ENCODE results near the gene SLC16A7. TPM values are rescaled to one million over a fixed set of nuclear protein-coding genes. Genes with fewer than 3 reads are reported as not detected.
"Not testable (repeated sequence)": the region's sequence is repeated elsewhere in the genome, so short reads cannot be mapped to it uniquely, and the experiment has no call there.

SLC16A7 gene
- total RNA-seq, 1 donor from 2014 or later = 11.2 TPM

DNA sequence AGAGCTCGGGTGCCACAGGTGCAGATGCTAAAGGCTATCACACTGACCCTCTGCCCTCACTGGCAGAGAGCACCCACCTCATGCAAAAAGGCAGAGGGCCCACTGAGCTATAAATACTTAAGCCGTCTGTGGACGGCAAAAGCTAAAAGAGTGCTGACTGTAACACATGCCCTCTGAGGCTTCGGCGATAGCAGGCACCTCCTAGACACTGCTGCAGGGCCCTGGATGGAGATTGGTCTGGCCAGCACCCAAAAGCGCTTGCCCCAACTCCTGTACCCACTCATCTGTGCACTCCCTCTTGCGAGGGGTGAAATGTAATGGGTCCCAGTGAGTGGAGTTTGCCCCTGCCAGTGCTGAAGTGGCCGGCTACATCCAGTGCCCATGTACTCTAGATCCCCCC, 148.7 kb downstream of the SLC16A7 start:
- Mint-ChIP-seq H3K9me3 (ENCODE audit: unreplicated experiment) (peaks cover under 1% of the 10 kb centered on the region), H3K36me3 (ENCODE audit: unreplicated experiment) (peaks cover 4% of the 10 kb centered on the region), H3K4me1 (ENCODE audit: low read depth, unreplicated experiment) (peaks cover 15% of the 10 kb centered on the region), H3K27ac (ENCODE audit: unreplicated experiment) (no peak overlapping the region), H3K27me3 (ENCODE audit: unreplicated experiment) (no peaks in the 10 kb centered on the region), H3K4me3 (ENCODE audit: unreplicated experiment) (no peak overlapping the region)
- DNase-seq = no peak
- TF ChIP-seq, protein P1, sequence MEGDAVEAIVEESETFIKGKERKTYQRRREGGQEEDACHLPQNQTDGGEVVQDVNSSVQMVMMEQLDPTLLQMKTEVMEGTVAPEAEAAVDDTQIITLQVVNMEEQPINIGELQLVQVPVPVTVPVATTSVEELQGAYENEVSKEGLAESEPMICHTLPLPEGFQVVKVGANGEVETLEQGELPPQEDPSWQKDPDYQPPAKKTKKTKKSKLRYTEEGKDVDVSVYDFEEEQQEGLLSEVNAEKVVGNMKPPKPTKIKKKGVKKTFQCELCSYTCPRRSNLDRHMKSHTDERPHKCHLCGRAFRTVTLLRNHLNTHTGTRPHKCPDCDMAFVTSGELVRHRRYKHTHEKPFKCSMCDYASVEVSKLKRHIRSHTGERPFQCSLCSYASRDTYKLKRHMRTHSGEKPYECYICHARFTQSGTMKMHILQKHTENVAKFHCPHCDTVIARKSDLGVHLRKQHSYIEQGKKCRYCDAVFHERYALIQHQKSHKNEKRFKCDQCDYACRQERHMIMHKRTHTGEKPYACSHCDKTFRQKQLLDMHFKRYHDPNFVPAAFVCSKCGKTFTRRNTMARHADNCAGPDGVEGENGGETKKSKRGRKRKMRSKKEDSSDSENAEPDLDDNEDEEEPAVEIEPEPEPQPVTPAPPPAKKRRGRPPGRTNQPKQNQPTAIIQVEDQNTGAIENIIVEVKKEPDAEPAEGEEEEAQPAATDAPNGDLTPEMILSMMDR (IDR thresholded peaks at IDR 0.05; ENCODE audit: partially characterized antibody, unreplicated experiment) = no peak

DNA sequence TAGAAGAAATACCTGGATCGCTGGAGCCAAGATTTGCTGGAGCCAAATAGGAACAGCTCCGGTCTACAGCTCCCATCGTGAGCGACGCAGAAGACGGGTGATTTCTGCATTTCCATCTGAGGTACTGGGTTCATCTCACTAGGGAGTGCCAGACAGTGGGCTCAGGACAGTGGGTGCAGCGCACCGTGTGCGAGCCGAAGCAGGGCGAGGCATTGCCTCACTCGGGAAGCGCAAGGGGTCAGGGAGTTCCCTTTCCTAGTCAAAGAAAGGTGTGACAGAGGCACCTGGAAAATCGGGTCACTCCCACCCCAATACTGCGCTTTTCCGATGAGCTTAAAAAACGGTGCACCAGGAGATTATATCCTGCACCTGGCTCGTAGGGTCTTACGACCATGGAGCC, 155.3 kb downstream of the SLC16A7 start:
- H3K4me1 Mint-ChIP-seq (ENCODE audit: low read depth, unreplicated experiment); H3K27ac Mint-ChIP-seq (ENCODE audit: unreplicated experiment); H3K4me3 Mint-ChIP-seq (ENCODE audit: unreplicated experiment); H3K9me3 Mint-ChIP-seq (ENCODE audit: unreplicated experiment); DNase-seq; H3K27me3 Mint-ChIP-seq (ENCODE audit: unreplicated experiment): not testable (repeated sequence)
- H3K36me3 Mint-ChIP-seq (ENCODE audit: unreplicated experiment) = peaks cover 17% of the 10 kb centered on the region

DNA sequence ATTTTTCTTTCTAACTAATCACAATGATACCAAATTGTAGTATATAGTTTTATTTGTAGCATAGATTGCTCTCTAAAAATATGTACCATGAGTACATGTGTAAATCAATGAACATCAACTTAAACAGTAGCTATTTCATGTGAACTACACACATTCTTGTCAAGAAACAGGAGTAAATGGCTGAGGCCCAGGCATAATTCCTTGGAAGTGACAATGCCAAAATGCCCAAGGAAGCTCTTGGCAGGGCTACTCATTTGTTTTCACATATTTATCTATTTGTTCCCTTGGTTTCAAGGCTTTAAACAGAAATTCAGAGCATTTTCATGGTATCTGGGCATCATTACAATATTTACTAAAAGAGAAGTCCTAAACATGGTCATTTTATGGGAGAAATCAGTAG, 165.7 kb downstream of the SLC16A7 start:
- Mint-ChIP-seq H3K9me3 (ENCODE audit: unreplicated experiment) (no peaks in the 10 kb centered on the region), H3K27ac (ENCODE audit: unreplicated experiment) (no peak overlapping the region), H3K36me3 (ENCODE audit: unreplicated experiment) (no peaks in the 10 kb centered on the region), H3K4me1 (ENCODE audit: low read depth, unreplicated experiment) (no peaks in the 10 kb centered on the region), H3K4me3 (ENCODE audit: unreplicated experiment) (no peak overlapping the region), H3K27me3 (ENCODE audit: unreplicated experiment) (no peaks in the 10 kb centered on the region)
- DNase-seq = no peak
- TF ChIP-seq, protein P1 (IDR thresholded peaks at IDR 0.05; ENCODE audit: partially characterized antibody, unreplicated experiment) = no peak

DNA sequence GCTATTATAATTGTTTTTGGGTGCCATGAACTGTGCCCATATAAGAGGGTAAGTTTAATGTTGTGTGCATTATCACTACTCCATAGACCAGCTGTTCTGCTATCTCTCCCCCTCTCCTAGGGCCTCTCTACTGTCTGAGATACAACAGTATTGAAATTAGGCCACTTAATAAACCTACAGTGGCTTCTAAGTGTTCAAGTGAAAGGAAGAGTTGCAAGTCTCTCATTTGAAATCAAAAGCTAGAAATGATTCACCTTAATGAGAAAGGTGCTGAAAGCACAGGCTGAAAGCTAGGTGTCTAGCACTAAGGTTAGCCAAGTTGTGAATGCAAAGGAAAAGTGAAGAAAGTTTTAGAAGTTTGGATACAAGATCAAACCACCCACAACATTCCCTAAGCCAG, 168.0 kb downstream of the SLC16A7 start:
- Mint-ChIP-seq H3K36me3 (ENCODE audit: unreplicated experiment) (peaks cover 6% of the 10 kb centered on the region), H3K9me3 (ENCODE audit: unreplicated experiment) (no peaks in the 10 kb centered on the region), H3K4me1 (ENCODE audit: low read depth, unreplicated experiment) (no peaks in the 10 kb centered on the region), H3K4me3 (ENCODE audit: unreplicated experiment) (no peak overlapping the region), H3K27ac (ENCODE audit: unreplicated experiment) (no peak overlapping the region), H3K27me3 (ENCODE audit: unreplicated experiment) (no peaks in the 10 kb centered on the region)
- TF ChIP-seq, protein P1 (IDR thresholded peaks at IDR 0.05; ENCODE audit: partially characterized antibody, unreplicated experiment) = no peak
- DNase-seq = no peak

GRCh38 chr12:59768031-59768430, 172.2 kb downstream of the SLC16A7 start:
- Mint-ChIP-seq H3K36me3 (ENCODE audit: unreplicated experiment) (peaks cover 6% of the 10 kb centered on the region), H3K27ac (ENCODE audit: unreplicated experiment) (no peak overlapping the region), H3K4me1 (ENCODE audit: low read depth, unreplicated experiment) (no peaks in the 10 kb centered on the region), H3K4me3 (ENCODE audit: unreplicated experiment) (no peak overlapping the region), H3K27me3 (ENCODE audit: unreplicated experiment) (no peaks in the 10 kb centered on the region), H3K9me3 (ENCODE audit: unreplicated experiment) (no peaks in the 10 kb centered on the region)
- DNase-seq = no peak
- TF ChIP-seq, protein P1 (IDR thresholded peaks at IDR 0.05; ENCODE audit: partially characterized antibody, unreplicated experiment) = no peak
